Liver (tissue), 9 donors: Measurements from ENCODE around the gene NTN1. TPM values are rescaled to one million over a fixed set of nuclear protein-coding genes. Genes with fewer than 3 reads are reported as not detected.
A peak's percentile ranks its signal among the peaks of the same experiment; 100 is the strongest.

Source experiments
- DNase-seq: peaks from one replicate; pipeline ENCODE4 v3.0.0-alpha.2; 2017; ENCODE audit warnings: low spot score
- H3K27ac ChIP-seq, 2 donors: one replicate each; pipeline ENCODE4 v1.7.0; 2013; ENCODE audit warnings: inconsistent platforms in 2 of 2, low read length in 2 of 2, control low read depth in 1 of 2, low read depth in 1 of 2, mild to moderate bottlenecking in 1 of 2
- H3K27me3 ChIP-seq, 4 donors: one replicate each; pipeline versions ENCODE4 v1.6.1 to v1.7.0; 2013; ENCODE audit warnings: low read length in 3 of 4, inconsistent platforms in 1 of 4, mild to moderate bottlenecking in 1 of 4, moderate library complexity in 1 of 4; ENCODE audit not compliant: control insufficient read depth in 4 of 4, insufficient read depth in 4 of 4
- H3K36me3 ChIP-seq, 4 donors: one replicate each; pipeline versions ENCODE4 v1.6.1 to v1.7.0; 2013; ENCODE audit warnings: low read length in 3 of 4, mild to moderate bottlenecking in 3 of 4, low read depth in 1 of 4, moderate library complexity in 1 of 4; ENCODE audit not compliant: control insufficient read depth in 4 of 4, insufficient read depth in 3 of 4
- H3K4me1 ChIP-seq, 4 donors: one replicate each; pipeline versions ENCODE4 v1.6.1 to v1.7.0; 2013; ENCODE audit warnings: low read length in 3 of 4, mild to moderate bottlenecking in 3 of 4, moderate library complexity in 1 of 4; ENCODE audit not compliant: control insufficient read depth in 4 of 4, insufficient read depth in 4 of 4
- H3K4me3 ChIP-seq, 3 donors: one replicate each; pipeline versions ENCODE4 v1.6.1 to v1.7.0; 2013; ENCODE audit warnings: low read length in 3 of 3, control low read depth in 1 of 3, low read depth in 1 of 3, mild to moderate bottlenecking in 1 of 3
- H3K9ac ChIP-seq, 2 donors: one replicate each; pipeline ENCODE4 v1.7.0; 2013; ENCODE audit warnings: low read length in 2 of 2, mild to moderate bottlenecking in 2 of 2, moderate library complexity in 2 of 2, control low read depth in 1 of 2, low read depth in 1 of 2
- H3K9me3 ChIP-seq, 4 donors: one replicate each; pipeline versions ENCODE4 v1.6.1 to v1.7.0; 2013; ENCODE audit warnings: low read length in 3 of 4; ENCODE audit not compliant: control insufficient read depth in 4 of 4
- ATF3 ChIP-seq: IDR thresholded peaks from 2 replicates; pipeline ENCODE4 v1.6.1; 2016; ENCODE audit warnings: antibody characterized with exemption
- CTCF ChIP-seq: fragments of 150-350 bp; IDR thresholded peaks from 2 replicates; pipeline ENCODE4 v1.5.1; 2017; ENCODE audit warnings: improper control_type of control experiment, low read depth, low read length; ENCODE audit not compliant: missing input control
- EGR1 ChIP-seq, 2 donors: IDR thresholded peaks; 2 replicates each; pipeline ENCODE4 v1.6.1; 2016 to 2018; ENCODE audit warnings: antibody characterized with exemption in 2 of 2, low read depth in 2 of 2
- FOXA1 ChIP-seq: IDR thresholded peaks from 2 replicates; pipeline ENCODE4 v1.6.1; 2016; ENCODE audit warnings: antibody characterized with exemption
- FOXA2 ChIP-seq: IDR thresholded peaks from 2 replicates; pipeline ENCODE4 v1.6.1; 2016; ENCODE audit warnings: antibody characterized with exemption
- GABPA ChIP-seq, 2 donors: IDR thresholded peaks in 1 of 2; conservative IDR thresholded peaks in 1 of 2; 2 replicates each; pipeline ENCODE4 v1.6.1; 2016; ENCODE audit warnings: antibody characterized with exemption in 2 of 2, mild to moderate bottlenecking in 1 of 2, moderate library complexity in 1 of 2
- HNF4A ChIP-seq, 2 donors: conservative IDR thresholded peaks; 2 replicates each; pipeline ENCODE4 v1.6.1; 2016; ENCODE audit warnings: antibody characterized with exemption in 2 of 2, mild to moderate bottlenecking in 2 of 2
- HNF4G ChIP-seq: IDR thresholded peaks from 2 replicates; pipeline ENCODE4 v1.6.1; 2016; ENCODE audit warnings: antibody characterized with exemption
- JUND ChIP-seq, 2 donors: IDR thresholded peaks; 2 replicates each; pipeline ENCODE4 v1.6.1; 2016; ENCODE audit warnings: antibody characterized with exemption in 2 of 2
- MAX ChIP-seq: IDR thresholded peaks from 2 replicates; pipeline ENCODE4 v1.6.1; 2016; ENCODE audit warnings: antibody characterized with exemption
- NR2F2 ChIP-seq: IDR thresholded peaks from 2 replicates; pipeline ENCODE4 v1.6.1; 2016; ENCODE audit warnings: antibody characterized with exemption
- RAD21 ChIP-seq, 2 donors: IDR thresholded peaks; 2 replicates each; pipeline ENCODE4 v1.6.1; 2016; ENCODE audit warnings: antibody characterized with exemption in 2 of 2, mild to moderate bottlenecking in 2 of 2
- REST ChIP-seq: IDR thresholded peaks from 2 replicates; pipeline ENCODE4 v1.6.1; 2016; ENCODE audit warnings: antibody characterized with exemption, mild to moderate bottlenecking
- RXRA ChIP-seq, 2 donors: IDR thresholded peaks; 2 replicates each; pipeline ENCODE4 v1.6.1; 2017 to 2018; ENCODE audit warnings: antibody characterized with exemption in 2 of 2, mild to moderate bottlenecking in 1 of 2
- SP1 ChIP-seq: IDR thresholded peaks from 2 replicates; pipeline ENCODE4 v1.6.1; 2018; ENCODE audit warnings: antibody characterized with exemption, mild to moderate bottlenecking
- TAF1 ChIP-seq: conservative IDR thresholded peaks from 2 replicates; pipeline ENCODE4 v1.6.1; 2016; ENCODE audit warnings: antibody characterized with exemption, mild to moderate bottlenecking
- YY1 ChIP-seq: IDR thresholded peaks from 2 replicates; pipeline ENCODE4 v1.6.1; 2016; ENCODE audit warnings: antibody characterized with exemption, mild to moderate bottlenecking
- ZBTB33 ChIP-seq: IDR thresholded peaks from 2 replicates; pipeline ENCODE4 v1.6.1; 2016; ENCODE audit warnings: antibody characterized with exemption
- WGBS: extraction: QIAGEN DNeasy Blood & Tissue Kit; methylation state at CpG from one replicate; pipeline ENCODE4 v1.1.7; 2013; 5-methylcytosine and 5-hydroxymethylcytosine counted together
- polyA plus RNA-seq, 2 donors: library from polyadenylated mRNA; stranded (reverse) in 1 of 2; unstranded in 1 of 2; fragments of 200-250 nt in 1 of 2; fragments of >200 nt in 1 of 2; fragmentation: Nextera tagmentation in 1 of 2; extraction: Ambion mirVana in 1 of 2; gene quantifications; one replicate each; pipeline versions ENCODE4 v1.2.1 to v1.2.3, GENCODE V29; 2013 to 2015
- total RNA-seq, 2 donors: library from RNA; depleted of rRNA; stranded (reverse); fragments of >200 nt; gene quantifications; one replicate each; pipeline ENCODE4 v1.2.3, GENCODE V29; 2014
- donor health status: healthy.
- donor health status: healthy.
- donor health status: healthy.
- donor health status: healthy.
- donor health status: healthy.

Gene NTN1
- total and polyA plus RNA-seq, 4 donors: 0.14 to 8.7 (median 4.3) TPM

GRCh38 chr17:9080983-9081382 is 59.7 kb downstream of the NTN1 start:
- Histone ChIP-seq H3K4me1 (peaks cover 6 to 34% (median 19%) of the 10 kb centered on the region in 4 donors), H3K4me3 (no peak overlapping the region), H3K27ac (peak overlapping the region; percentile 85 to 86), H3K9ac (no peak overlapping the region), H3K27me3 (no peaks in the 10 kb centered on the region), H3K36me3 (no peaks in the 10 kb centered on the region), H3K9me3 (no peaks in the 10 kb centered on the region)
- TF ChIP-seq RXRA (IDR thresholded peaks at IDR 0.05): no peak
- peak; percentile 23 for TF ChIP-seq FOXA1
- TF ChIP-seq ZBTB33: no peak
- no peak for TF ChIP-seq TAF1
- TF ChIP-seq SP1: no peak
- TF ChIP-seq REST: no peak
- no peak for TF ChIP-seq HNF4A (conservative IDR thresholded peaks at IDR 0.05)
- peak; percentile 34 for TF ChIP-seq FOXA2
- no peak for TF ChIP-seq CTCF
- no peak for TF ChIP-seq GABPA (IDR thresholded peaks at IDR 0.05 in 1 of 2, conservative IDR thresholded peaks at IDR 0.05 in 1 of 2)
- TF ChIP-seq NR2F2: no peak
- TF ChIP-seq MAX: no peak
- no peak for TF ChIP-seq YY1
- TF ChIP-seq ATF3: no peak
- TF ChIP-seq EGR1 (IDR thresholded peaks at IDR 0.05; ENCODE audit: low read depth in 2 of 2): no peak
- TF ChIP-seq JUND (IDR thresholded peaks at IDR 0.05): peak in 1 of 2 donors; percentile 15
- no peak for TF ChIP-seq HNF4G
- TF ChIP-seq RAD21 (IDR thresholded peaks at IDR 0.05): peak in 1 of 2 donors; percentile 7
- DNase-seq: no peak
- 28% methylated on average over 3 of the region's 3 CpGs for WGBS
